ENCODE data around the gene GPX4. TPM values are rescaled to one million over a fixed set of nuclear protein-coding genes. Genes with fewer than 3 reads are reported as not detected.

The GPX4 gene
- total and polyA plus RNA-seq, 2 of the 13 experiments (the other 11 are each of a cell fraction or from before 2014, with no cell fraction given), result 535 to 613 TPM

- TF ChIP-seq RAD51 (IDR thresholded peaks at IDR 0.05; ENCODE audit: borderline replicate concordance) (no peak), MYNN (CRISPR knock-in tag; IDR thresholded peaks at IDR 0.05; ENCODE audit: low read depth) (no peak), HNRNPH1 (optimal IDR thresholded peaks at IDR 0.05; ENCODE audit: low read depth, low read length) (no peak), RORA (CRISPR knock-in tag; IDR thresholded peaks at IDR 0.05) (no peak), ETV5 (CRISPR knock-in tag; IDR thresholded peaks at IDR 0.05; ENCODE audit: borderline replicate concordance) (peak; percentile 29; the same call in 1 of the 2 replicates), ZNF230 (CRISPR knock-in tag; IDR thresholded peaks at IDR 0.05) (no peak), DPF2 (CRISPR knock-in tag; IDR thresholded peaks at IDR 0.05; ENCODE audit: borderline replicate concordance, low read depth) (no peak), KLF11 (CRISPR knock-in tag; IDR thresholded peaks at IDR 0.05) (no peak), PAWR (CRISPR knock-in tag; IDR thresholded peaks at IDR 0.05; ENCODE audit: borderline replicate concordance) (no peak), ZNF776 (CRISPR knock-in tag; IDR thresholded peaks at IDR 0.05) (no peak), ZNF138 (CRISPR knock-in tag; IDR thresholded peaks at IDR 0.05; ENCODE audit: low read depth) (no peak), ZNF281 (CRISPR knock-in tag; IDR thresholded peaks at IDR 0.05; ENCODE audit: borderline replicate concordance) (no peak; the same call in 1 of the 2 replicates), RBAK (CRISPR knock-in tag; IDR thresholded peaks at IDR 0.05) (no peak), GABPB1 (CRISPR knock-in tag; IDR thresholded peaks at IDR 0.05) (peak; percentile 84), RXRB (CRISPR knock-in tag; IDR thresholded peaks at IDR 0.05; ENCODE audit: borderline replicate concordance) (no peak), ZBTB7A (CRISPR knock-in tag; IDR thresholded peaks at IDR 0.05) (no peak), NR3C1 (CRISPR knock-in tag; IDR thresholded peaks at IDR 0.05) (no peak), DDIT3 (CRISPR knock-in tag; IDR thresholded peaks at IDR 0.05) (no peak), XBP1 (CRISPR knock-in tag; IDR thresholded peaks at IDR 0.05) (no peak), NPAS2 (CRISPR knock-in tag; IDR thresholded peaks at IDR 0.05; ENCODE audit: borderline replicate concordance) (no peak), TARDBP (CRISPR knock-in tag; IDR thresholded peaks at IDR 0.05) (0 out of 2 replicates have a peak, but pooled peaks have one; percentile 28), MLXIP (CRISPR knock-in tag; IDR thresholded peaks at IDR 0.05; ENCODE audit: borderline replicate concordance) (no peak), SRY (CRISPR knock-in tag; IDR thresholded peaks at IDR 0.05) (0 out of 2 replicates have a peak, but pooled peaks have one; percentile 12), PITX1 (CRISPR knock-in tag; IDR thresholded peaks at IDR 0.05) (no peak)
These were observed 9.8 kb upstream of the GPX4 start (continued) for GRCh38 chr19:1093811-1094553.
